Gastroesophageal sphincter (tissue), 4 donors: ENCODE data around the gene R3HCC1L. TPM values are rescaled to one million over a fixed set of nuclear protein-coding genes. Genes with fewer than 3 reads are reported as not detected.
A peak's percentile ranks its signal among the peaks of the same experiment; 100 is the strongest.

Source experiments
- ATAC-seq: fragments of 150-250 bp; one replicate; pipeline ENCODE4 v1.9.1; 2016; ENCODE audit warnings: mild to moderate bottlenecking, moderate library complexity
- H3K27ac ChIP-seq, 4 donors: fragments of 200-600 bp; sonication (generic) in 3 of 4; 1 replicate in 3 of 4; 2 replicates in 1 of 4; pipeline ENCODE4 v1.5.1; 2016 to 2019
- H3K27me3 ChIP-seq: fragments of 200-600 bp; sonication (generic); one replicate; pipeline ENCODE4 v1.5.1; 2019
- H3K36me3 ChIP-seq, 2 donors: fragments of 200-600 bp; sonication (generic); one replicate each; pipeline ENCODE4 v1.5.1; 2019; ENCODE audit warnings: control low read depth in 1 of 2
- H3K4me1 ChIP-seq, 3 donors: fragments of 200-600 bp; sonication (generic); 1 replicate in 2 of 3; 2 replicates in 1 of 3; pipeline ENCODE4 v1.5.1; 2016 to 2019; ENCODE audit warnings: control low read depth in 2 of 3
- H3K4me3 ChIP-seq, 2 donors: fragments of 200-600 bp; sonication (generic); one replicate each; pipeline ENCODE4 v1.5.1; 2019; ENCODE audit warnings: mild to moderate bottlenecking in 1 of 2, moderate library complexity in 1 of 2
- H3K9me3 ChIP-seq, 3 donors: fragments of 200-600 bp; sonication (generic); one replicate each; pipeline ENCODE4 v1.5.1; 2017 to 2019; ENCODE audit warnings: control low read depth in 2 of 3
- CTCF ChIP-seq, 4 experiments: fragments of 200-600 bp in 2 of 4; fragments of 450-650 bp in 2 of 4; sonication (generic) in 1 of 4; IDR thresholded peaks; one replicate each; pipeline ENCODE4 v1.5.1; 2017 to 2019; ENCODE audit warnings: antibody characterized with exemption in 4 of 4, mild to moderate bottlenecking in 2 of 4, moderate library complexity in 2 of 4
- EP300 ChIP-seq: sonication (generic); formaldehyde crosslinking; IDR thresholded peaks from one replicate; pipeline ENCODE4 v1.6.1; 2017; ENCODE audit warnings: antibody characterized with exemption, mild to moderate bottlenecking
- POLR2A ChIP-seq, 2 donors: fragments of 450-650 bp; IDR thresholded peaks; one replicate each; pipeline ENCODE4 v1.6.1; 2017; ENCODE audit warnings: antibody characterized with exemption in 2 of 2, mild to moderate bottlenecking in 2 of 2, moderate library complexity in 1 of 2
- POLR2AphosphoS5 ChIP-seq: sonication (generic); formaldehyde crosslinking; IDR thresholded peaks from one replicate; pipeline ENCODE4 v1.6.1; 2017; ENCODE audit warnings: antibody characterized with exemption
- WGBS, 2 donors: methylation state at CpG; one replicate each; pipeline ENCODE4 v1.1.5; 2018; ENCODE audit warnings: low coverage in 1 of 2; 5-methylcytosine and 5-hydroxymethylcytosine counted together
- total RNA-seq, 4 donors: library from RNA; depleted of rRNA; stranded (reverse); fragments of >200 nt; gene quantifications; one replicate each; pipeline ENCODE4 v1.1.0, GENCODE V29; 2016

The R3HCC1L gene
- total RNA-seq, 4 donors from 2014 or later: 9.0 to 15.4 (median 13.7) TPM

GRCh38 chr10:98260350-98260749, 125.9 kb downstream of the R3HCC1L start:
- Histone ChIP-seq H3K4me3 (no peak overlapping the region), H3K4me1 (peaks cover 0 to 15% (median 6%) of the 10 kb centered on the region in 3 donors), H3K27me3 (no peaks in the 10 kb centered on the region), H3K27ac (no peak overlapping the region), H3K36me3 (peaks cover 0 to 17% of the 10 kb centered on the region in 2 donors), H3K9me3 (no peaks in the 10 kb centered on the region)
- WGBS, 2 donors: 23 to 41% methylated on average over 9 of the region's 9 CpGs
- no peak for ATAC-seq
- TF ChIP-seq CTCF (IDR thresholded peaks at IDR 0.05): no peak
- no peak for TF ChIP-seq POLR2A (IDR thresholded peaks at IDR 0.05)
- TF ChIP-seq POLR2AphosphoS5: no peak
- TF ChIP-seq EP300: no peak

- no peak for ATAC-seq
- Histone ChIP-seq H3K4me3 (no peak overlapping the region), H3K36me3 (peaks cover 0 to 13% of the 10 kb centered on the region in 2 donors), H3K9me3 (no peaks in the 10 kb centered on the region), H3K27me3 (no peaks in the 10 kb centered on the region), H3K4me1 (peaks cover 0 to 18% (median 6%) of the 10 kb centered on the region in 3 donors), H3K27ac (no peak overlapping the region)
- WGBS, 2 donors: 60% methylated on average over 1 of the region's 14 CpGs; no CpG with 5 or more reads in 1 of the 2 donors
- no peak for TF ChIP-seq CTCF (IDR thresholded peaks at IDR 0.05)
- TF ChIP-seq POLR2A (IDR thresholded peaks at IDR 0.05): no peak
These were observed 126.3 kb downstream of the R3HCC1L start for GRCh38 chr10:98260752-98261151.

- H3K27ac ChIP-seq: no peak overlapping the region
- no peak for ATAC-seq
- no peaks in the 10 kb centered on the region for H3K27me3 ChIP-seq
- no CpG with 5 or more reads among the region's 15 CpGs for WGBS, 2 donors
- H3K4me1 ChIP-seq: peaks cover 0 to 27% (median 6%) of the 10 kb centered on the region in 3 donors
- H3K4me3 ChIP-seq: no peak overlapping the region
- TF ChIP-seq POLR2AphosphoS5: no peak
- TF ChIP-seq EP300: no peak
- TF ChIP-seq CTCF (IDR thresholded peaks at IDR 0.05): no peak
- TF ChIP-seq POLR2A (IDR thresholded peaks at IDR 0.05): no peak
- peaks cover 0 to 11% of the 10 kb centered on the region in 2 donors for H3K36me3 ChIP-seq
- H3K9me3 ChIP-seq: no peaks in the 10 kb centered on the region
These were observed 127.2 kb downstream of the R3HCC1L start for GRCh38 chr10:98261436-98262277.

GRCh38 chr10:98262571-98262970, 128.1 kb downstream of the R3HCC1L start:
- H3K27ac ChIP-seq: no peak overlapping the region
- no peaks in the 10 kb centered on the region for H3K27me3 ChIP-seq
- TF ChIP-seq CTCF (IDR thresholded peaks at IDR 0.05): peak in 3 of 4 experiments; percentile 35 to 68 (median 53)
- no peak for TF ChIP-seq POLR2AphosphoS5
- H3K36me3 ChIP-seq: peaks cover 0 to 11% of the 10 kb centered on the region in 2 donors
- no peak overlapping the region for H3K4me3 ChIP-seq
- H3K9me3 ChIP-seq: no peaks in the 10 kb centered on the region
- peak; percentile 28 for ATAC-seq
- 50 to 58% methylated on average over 1 to 3 of the region's 7 CpGs for WGBS, 2 donors
- peaks cover 0 to 36% (median 6%) of the 10 kb centered on the region in 3 donors for H3K4me1 ChIP-seq

GRCh38 chr10:98263088-98263487, 128.6 kb downstream of the R3HCC1L start:
- ATAC-seq: no peak
- H3K4me1 ChIP-seq: peaks cover 0 to 40% (median 6%) of the 10 kb centered on the region in 3 donors
- TF ChIP-seq POLR2A (IDR thresholded peaks at IDR 0.05) (no peak), CTCF (IDR thresholded peaks at IDR 0.05) (no peak), EP300 (no peak), POLR2AphosphoS5 (no peak)
- H3K36me3 ChIP-seq: peaks cover 0 to 11% of the 10 kb centered on the region in 2 donors
- H3K27ac ChIP-seq: no peak overlapping the region
- H3K4me3 ChIP-seq: no peak overlapping the region
- no peaks in the 10 kb centered on the region for H3K9me3 ChIP-seq
- WGBS, 2 donors: 95 to 100% methylated on average over 3 to 4 of the region's 7 CpGs
- no peaks in the 10 kb centered on the region for H3K27me3 ChIP-seq
